SW 1271 (cell line): ENCODE data around the gene ZNF8.
A peak's percentile ranks its signal among the peaks of the same experiment; 100 is the strongest.
"Not testable (repeated sequence)": the region's sequence is repeated elsewhere in the genome, so short reads cannot be mapped to it uniquely, and the experiment has no call there.

Experiments used
- DNase-seq, 2 experiments: peaks; one replicate each; lab custom pipeline; 2025; lab: John Stamatoyannopoulos, UW

The ZNF8 gene

GRCh38 chr19:58336820-58337219 lies 58.1 kb downstream of the ZNF8 start:
- no peak for DNase-seq

- DNase-seq: no peak
Observed at GRCh38 chr19:58338336-58338735, 59.6 kb downstream of the ZNF8 start.

DNA sequence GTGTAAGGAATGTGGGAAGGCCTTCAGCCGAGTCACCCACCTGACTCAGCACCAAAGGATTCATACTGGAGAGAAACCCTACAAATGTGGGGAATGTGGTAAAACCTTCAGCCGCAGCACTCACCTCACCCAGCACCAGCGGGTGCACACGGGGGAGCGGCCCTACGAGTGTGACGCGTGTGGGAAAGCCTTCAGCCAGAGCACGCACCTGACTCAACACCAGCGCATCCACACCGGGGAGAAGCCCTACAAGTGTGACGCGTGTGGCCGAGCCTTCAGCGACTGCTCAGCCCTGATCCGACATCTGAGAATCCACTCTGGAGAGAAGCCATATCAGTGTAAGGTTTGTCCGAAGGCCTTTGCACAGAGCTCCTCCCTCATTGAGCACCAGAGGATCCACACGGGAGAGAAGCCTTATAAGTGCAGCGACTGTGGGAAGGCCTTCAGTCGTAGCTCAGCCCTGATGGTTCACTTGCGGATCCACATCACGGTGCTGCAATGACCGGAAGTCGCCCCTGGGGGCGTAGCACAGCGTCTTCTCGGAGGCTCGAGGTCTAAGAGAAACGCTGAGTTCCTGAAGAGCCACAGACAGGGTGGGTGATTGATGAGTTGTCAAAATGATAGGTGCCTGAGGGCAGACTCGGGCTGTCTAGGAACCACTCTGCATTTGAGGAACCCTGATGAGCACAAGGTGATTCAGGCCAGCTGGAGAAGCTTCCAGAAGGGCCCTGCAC lies 60.2 kb downstream of the ZNF8 start:
- no peak for DNase-seq

- DNase-seq: no peak
Observed at GRCh38 chr19:58345558-58345957, 66.8 kb downstream of the ZNF8 start.

- peak in 1 of 2 experiments; percentile 55 for DNase-seq
Observed at GRCh38 chr19:58346961-58347929, 68.5 kb downstream of the ZNF8 start.

- DNase-seq: not testable (repeated sequence)
Observed at GRCh38 chr19:58348080-58348479, 69.3 kb downstream of the ZNF8 start.

- DNase-seq: no peak
Observed at GRCh38 chr19:58349590-58349989, 70.8 kb downstream of the ZNF8 start.

- DNase-seq: no peak
Observed at GRCh38 chr19:58350001-58350861, 71.5 kb downstream of the ZNF8 start.

DNA sequence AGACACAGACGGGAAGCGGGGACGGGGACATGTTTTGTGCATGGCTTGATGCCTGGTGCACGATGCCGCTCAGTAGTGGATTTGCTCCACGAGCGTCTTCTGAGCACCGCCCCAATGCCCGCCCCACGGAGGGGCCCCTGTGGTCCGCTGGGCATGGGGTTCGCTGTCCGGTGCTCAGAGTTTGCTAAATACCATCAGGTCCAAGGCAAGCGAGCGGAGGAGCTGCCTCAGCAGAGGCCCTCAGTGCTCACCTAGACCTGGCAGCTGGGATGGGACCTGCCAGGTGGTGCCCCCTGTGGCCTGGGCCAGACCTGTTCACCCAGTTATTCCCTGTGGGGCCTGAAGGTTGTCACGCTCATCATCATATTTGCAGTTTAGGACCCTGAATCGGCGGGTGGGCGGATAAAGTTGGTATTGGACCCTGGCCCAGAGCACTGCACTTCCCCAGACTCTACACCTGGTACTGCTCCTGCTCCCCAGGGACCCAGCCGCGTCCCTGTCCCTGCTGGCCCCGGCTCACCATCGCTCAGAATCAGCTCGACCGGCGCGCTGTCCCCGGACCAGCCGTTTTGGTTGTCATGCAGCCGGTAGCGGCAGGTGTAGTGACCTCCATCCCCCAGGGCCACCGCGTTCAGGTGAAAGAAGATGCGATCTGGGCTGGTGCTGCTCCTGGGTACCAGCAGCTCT lies 72.3 kb downstream of the ZNF8 start:
- no peak for DNase-seq

DNA sequence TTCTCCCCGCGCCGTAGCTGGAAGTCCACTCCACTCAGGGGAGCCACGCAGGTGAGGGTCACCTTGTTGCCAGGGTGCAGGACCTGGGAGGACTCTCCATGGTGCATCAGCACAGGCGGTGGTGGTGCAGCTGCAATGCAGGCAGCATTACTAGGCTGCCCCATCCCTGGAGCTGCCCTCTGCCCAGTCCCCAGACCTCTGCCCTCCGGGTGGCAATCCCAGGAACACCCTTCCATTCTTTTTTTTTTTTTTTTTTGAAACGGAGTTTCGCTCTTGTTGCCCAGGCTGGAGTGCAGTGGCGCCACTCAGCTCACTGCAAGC lies 72.8 kb downstream of the ZNF8 start:
- DNase-seq: no peak

GRCh38 chr19:58351990-58352755 lies 73.4 kb downstream of the ZNF8 start:
- no peak for DNase-seq
